Pancreas (tissue), 10 donors: ENCODE data around the gene PC. TPM values are rescaled to one million over a fixed set of nuclear protein-coding genes. Genes with fewer than 3 reads are reported as not detected.

Source experiments
- ATAC-seq, 4 donors: fragments of 200-7000 bp; cut with Tn5 transposase; one replicate each; pipeline versions ENCODE4 v1.8.0 to v1.9.1; 2020; ENCODE audit warnings: mild to moderate bottlenecking in 4 of 4, moderate library complexity in 4 of 4
- DNase-seq, 6 donors: peaks; one replicate each; pipeline ENCODE4 v3.0.0-alpha.2; 2020
- FAIRE-seq: peaks from 2 replicates; lab custom pipeline; 2012; peaks lifted over from hg19 to GRCh38; lab: Jason Lieb, UNC
- H3K27ac ChIP-seq, 4 donors: fragments of 200-600 bp; sonication (generic); 1 replicate in 3 of 4; 2 replicates in 1 of 4; pipeline versions ENCODE4 v1.5.0 to v1.8.0; 2020
- H3K27me3 ChIP-seq, 4 donors: fragments of 200-600 bp; one replicate each; pipeline ENCODE4 v1.8.0; 2021
- H3K36me3 ChIP-seq, 3 donors: fragments of 200-600 bp; sonication (generic) in 1 of 3; one replicate each; pipeline versions ENCODE4 v1.5.0 to v1.8.0; 2020 to 2021
- H3K4me1 ChIP-seq, 3 donors: fragments of 200-600 bp; one replicate each; pipeline ENCODE4 v1.8.0; 2021
- H3K4me3 ChIP-seq, 4 donors: fragments of 200-600 bp; sonication (generic) in 2 of 4; one replicate each; pipeline versions ENCODE4 v1.5.0 to v1.8.0; 2020 to 2021
- H3K9me3 ChIP-seq, 4 donors: fragments of 200-600 bp; one replicate each; pipeline ENCODE4 v1.8.0; 2021
- WGBS, 2 donors: extraction: QIAGEN DNeasy Blood & Tissue Kit; methylation state at CpG; one replicate each; pipeline ENCODE4 v1.1.7; 2013; 5-methylcytosine and 5-hydroxymethylcytosine counted together
- intact Hi-C, 3 donors: fragments of 100-400 bp; cut with DNase I; formaldehyde crosslinking; loops; one replicate each; pipeline versions ENCODE4 v1.11.1 to v1.14.2; 2022
- polyA plus RNA-seq, 2 donors: library from polyadenylated mRNA; stranded (reverse); fragments of 200-250 nt; gene quantifications; one replicate each; pipeline ENCODE4 v1.2.3, GENCODE V29; 2013
- total RNA-seq, 6 donors: library from RNA; stranded (reverse); fragmentation: NEBNext Ultra II Directional in 4 of 6; extraction: Animal tissue kit (Norgen Biotek cat#: 25700) in 4 of 6; gene quantifications; one replicate each; pipeline versions ENCODE4 v1.2.1 to v1.2.4, GENCODE V29; 2021 to 2023
- TF ChIP-seq, protein P1 (sequence below), 4 donors: fragments of 200-600 bp; sonication (generic) in 3 of 4; IDR thresholded peaks; one replicate each; pipeline versions ENCODE4 v1.5.0 to v1.8.0; 2021; ENCODE audit warnings: antibody characterized with exemption in 4 of 4
- donor health status: healthy with polysubstance abuse.
- donor health status: DM: no; HTN: no; CAD: no; lungs with moderate emphysema.
- donor health status: DM: no; HTN: no; CAD: no.
- donor health status: control.
- donor health status: control.
- donor health status: Bipolar disorder and iron deficiency.
- donor health status: DM: yes; HTN: yes; CAD: no.
- donor health status: DM: no; HTN: no; CAD: no.
- donor health status: DM: no; HTN: no; CAD: no.
- donor health status: DM: yes; HTN: yes; CAD: no.

PC gene
- total and polyA plus RNA-seq, 8 donors = 4.1 to 16.0 (median 10.4) TPM

DNA sequence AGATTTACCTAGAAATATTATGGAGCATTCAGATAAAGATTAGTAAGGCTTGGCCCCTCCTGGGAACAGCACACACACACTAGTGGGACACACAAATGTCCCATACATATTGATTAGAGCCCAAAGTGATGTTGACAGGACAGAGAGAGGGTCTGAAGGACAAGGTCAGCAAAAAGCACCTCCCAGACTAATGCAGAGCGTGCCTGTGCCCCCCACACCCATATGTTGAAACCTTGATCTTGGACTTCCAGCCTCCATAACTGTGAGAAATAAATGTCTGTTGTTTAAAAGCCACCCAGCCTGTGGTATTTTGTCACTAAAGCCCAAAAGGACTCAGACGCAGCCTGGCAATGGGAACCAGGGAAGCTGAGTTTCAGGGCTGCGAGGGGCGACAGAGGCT is 73.7 kb downstream of the PC start:
- TF ChIP-seq, protein P1, sequence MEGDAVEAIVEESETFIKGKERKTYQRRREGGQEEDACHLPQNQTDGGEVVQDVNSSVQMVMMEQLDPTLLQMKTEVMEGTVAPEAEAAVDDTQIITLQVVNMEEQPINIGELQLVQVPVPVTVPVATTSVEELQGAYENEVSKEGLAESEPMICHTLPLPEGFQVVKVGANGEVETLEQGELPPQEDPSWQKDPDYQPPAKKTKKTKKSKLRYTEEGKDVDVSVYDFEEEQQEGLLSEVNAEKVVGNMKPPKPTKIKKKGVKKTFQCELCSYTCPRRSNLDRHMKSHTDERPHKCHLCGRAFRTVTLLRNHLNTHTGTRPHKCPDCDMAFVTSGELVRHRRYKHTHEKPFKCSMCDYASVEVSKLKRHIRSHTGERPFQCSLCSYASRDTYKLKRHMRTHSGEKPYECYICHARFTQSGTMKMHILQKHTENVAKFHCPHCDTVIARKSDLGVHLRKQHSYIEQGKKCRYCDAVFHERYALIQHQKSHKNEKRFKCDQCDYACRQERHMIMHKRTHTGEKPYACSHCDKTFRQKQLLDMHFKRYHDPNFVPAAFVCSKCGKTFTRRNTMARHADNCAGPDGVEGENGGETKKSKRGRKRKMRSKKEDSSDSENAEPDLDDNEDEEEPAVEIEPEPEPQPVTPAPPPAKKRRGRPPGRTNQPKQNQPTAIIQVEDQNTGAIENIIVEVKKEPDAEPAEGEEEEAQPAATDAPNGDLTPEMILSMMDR (IDR thresholded peaks at IDR 0.05) = no peak
- H3K27me3 ChIP-seq = no peaks in the 10 kb centered on the region
- H3K4me1 ChIP-seq = peaks cover 0 to 3% (median 0%) of the 10 kb centered on the region in 3 donors
- DNase-seq (no peak), FAIRE-seq (no peak), ATAC-seq (no peak)
- H3K36me3 ChIP-seq = no peaks in the 10 kb centered on the region
- no peak overlapping the region for H3K4me3 ChIP-seq
- intact Hi-C loops = no loop called here
- no peaks in the 10 kb centered on the region for H3K9me3 ChIP-seq
- no peak overlapping the region for H3K27ac ChIP-seq
- WGBS, 2 donors = 96 to 98% methylated on average over 4 of the region's 4 CpGs

DNA sequence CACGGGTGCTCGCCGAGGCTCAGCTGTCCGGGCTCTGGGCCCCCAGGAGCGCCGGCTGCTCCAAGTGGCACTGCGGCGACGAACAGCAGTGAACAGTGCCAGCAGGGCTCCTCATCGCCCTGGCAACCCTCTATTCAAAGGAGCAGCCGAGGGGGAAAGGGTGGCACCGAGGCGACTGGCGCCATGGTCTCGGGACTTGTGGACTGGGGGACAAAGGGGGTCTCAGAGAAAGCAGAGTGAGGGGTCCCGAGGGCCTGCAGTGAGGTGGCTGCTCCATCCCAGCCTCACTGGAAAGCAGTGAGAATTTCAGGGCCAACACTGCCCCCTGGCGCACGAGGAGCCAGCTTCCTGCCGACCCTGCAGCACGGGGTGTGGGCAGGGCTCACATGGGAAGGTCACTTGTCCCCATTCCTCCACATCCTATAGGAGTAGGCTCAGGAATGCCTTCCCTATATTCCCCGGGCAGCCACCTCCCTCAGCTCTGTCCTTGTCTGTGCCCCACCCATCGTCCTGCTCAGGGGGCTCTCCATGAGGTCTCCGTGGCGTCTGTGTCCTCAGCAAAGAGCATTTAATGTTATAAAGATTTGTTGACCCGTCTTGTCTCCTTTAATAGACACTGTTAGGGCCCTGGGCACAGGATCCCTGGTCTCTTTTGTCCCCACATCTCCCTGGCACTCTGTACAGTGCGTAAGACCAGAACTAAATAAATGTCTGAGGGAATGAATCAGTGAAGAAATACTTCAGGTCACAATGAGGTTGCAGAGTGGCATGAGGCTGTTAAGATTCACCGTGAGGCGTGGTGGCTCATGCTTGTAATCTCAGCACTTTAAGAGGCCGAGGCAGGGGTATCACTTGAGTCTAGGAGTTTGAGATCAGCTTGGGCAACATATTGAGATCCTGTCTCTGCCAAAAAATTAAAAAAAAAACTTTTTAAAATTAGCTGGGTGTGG is 74.9 kb downstream of the PC start:
- ATAC-seq (peak; percentile 70 to 84 (median 82)), FAIRE-seq (no peak), DNase-seq (peak; percentile 47 to 88 (median 70))
- WGBS, 2 donors = 40 to 50% methylated on average over 29 of the region's 29 CpGs
- Histone ChIP-seq H3K36me3 (no peaks in the 10 kb centered on the region), H3K9me3 (no peaks in the 10 kb centered on the region), H3K27ac (peak overlapping the region in 2 of 4 donors; percentile 5 to 28), H3K4me1 (peaks cover 0 to 3% (median 0%) of the 10 kb centered on the region in 3 donors), H3K4me3 (peak overlapping the region in 1 of 4 donors; percentile 13), H3K27me3 (no peaks in the 10 kb centered on the region)
- TF ChIP-seq, protein P1 (IDR thresholded peaks at IDR 0.05) = peak; percentile 36 to 51 (median 42)
- intact Hi-C loops = no loop called here

DNA sequence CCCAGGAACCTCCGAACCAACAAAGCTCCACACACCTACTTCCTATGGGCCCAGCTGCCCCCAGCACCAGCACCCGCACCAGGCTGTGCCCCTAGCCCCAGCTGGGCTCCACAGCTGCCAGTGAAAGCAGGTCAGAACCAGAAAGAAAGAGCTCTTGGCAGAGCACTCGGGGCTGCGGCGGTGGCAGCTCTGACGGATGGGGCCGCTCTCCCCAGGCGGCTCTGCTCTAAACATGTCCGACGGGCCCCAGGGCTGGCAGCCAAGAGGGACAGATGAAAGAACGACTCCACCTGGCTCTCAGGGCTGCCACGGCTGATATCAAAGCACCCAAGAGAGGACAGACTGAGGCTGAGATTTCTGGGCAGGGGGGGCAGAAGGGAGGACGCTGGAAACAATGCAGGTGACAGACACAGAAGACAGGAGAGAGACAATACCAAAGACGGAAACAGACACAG is 75.6 kb downstream of the PC start:
- FAIRE-seq = no peak
- intact Hi-C loops = no loop called here
- peak in 1 of 6 donors; percentile 60 for DNase-seq
- WGBS, 2 donors = 43 to 47% methylated on average over 14 of the region's 14 CpGs
- H3K9me3 ChIP-seq = no peaks in the 10 kb centered on the region
- H3K27ac ChIP-seq = peak overlapping the region in 2 of 4 donors; percentile 5 to 28
- peak overlapping the region in 1 of 4 donors; percentile 13 for H3K4me3 ChIP-seq
- peaks cover 0 to 3% (median 0%) of the 10 kb centered on the region in 3 donors for H3K4me1 ChIP-seq
- TF ChIP-seq, protein P1 (IDR thresholded peaks at IDR 0.05) = no peak
- no peaks in the 10 kb centered on the region for H3K27me3 ChIP-seq
- no peaks in the 10 kb centered on the region for H3K36me3 ChIP-seq
- peak in 3 of 4 donors; percentile 36 to 43 (median 42) for ATAC-seq

DNA sequence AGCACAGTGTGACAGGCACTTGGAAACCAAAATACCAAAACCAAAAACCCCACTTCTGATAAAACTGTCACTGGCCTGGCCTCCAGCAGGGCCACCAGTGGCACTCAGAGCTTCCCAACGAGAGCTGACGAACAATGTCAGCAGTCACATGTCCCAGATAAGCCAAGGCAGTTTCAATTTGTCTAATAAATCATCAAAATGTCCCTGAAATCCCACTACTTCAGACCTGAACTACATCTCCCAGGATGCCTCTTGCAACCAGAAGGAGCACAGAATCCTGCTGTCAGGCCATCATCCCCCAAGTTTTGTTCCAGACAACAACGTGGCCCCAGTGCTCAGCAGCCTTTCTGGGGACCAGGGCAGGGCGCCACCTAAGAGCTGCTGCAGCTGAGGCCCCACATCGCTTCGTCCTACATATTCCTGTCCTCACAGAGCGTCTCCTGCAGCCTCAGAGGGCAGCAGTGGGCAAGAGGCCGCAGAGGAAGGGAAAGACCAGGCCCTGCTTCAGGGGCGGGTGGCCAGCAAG is 76.2 kb downstream of the PC start:
- DNase-seq (peak in 1 of 6 donors; percentile 28), FAIRE-seq (no peak), ATAC-seq (no peak)
- H3K27ac ChIP-seq = peak overlapping the region in 1 of 4 donors; percentile 5
- intact Hi-C loops = no loop called here
- 68 to 80% methylated on average over 9 of the region's 9 CpGs for WGBS, 2 donors
- H3K36me3 ChIP-seq = no peaks in the 10 kb centered on the region
- H3K27me3 ChIP-seq = no peaks in the 10 kb centered on the region
- H3K4me3 ChIP-seq = no peak overlapping the region
- no peaks in the 10 kb centered on the region for H3K9me3 ChIP-seq
- TF ChIP-seq, protein P1 (IDR thresholded peaks at IDR 0.05) = no peak
- H3K4me1 ChIP-seq = peaks cover 0 to 3% (median 0%) of the 10 kb centered on the region in 3 donors
